Stimulated activated naive CD4-positive, alpha-beta T cell (primary cell): ENCODE data around the gene ETS1.

Source experiments
- DNase-seq, 6 experiments: peaks; one replicate each; lab custom pipeline; 2025; lab: John Stamatoyannopoulos, UW

ETS1 gene

GRCh38 chr11:128540469-128540868, 46.9 kb downstream of the ETS1 start:
- DNase-seq: no peak

GRCh38 chr11:128536506-128536905, 50.9 kb downstream of the ETS1 start:
- DNase-seq: no peak

DNA sequence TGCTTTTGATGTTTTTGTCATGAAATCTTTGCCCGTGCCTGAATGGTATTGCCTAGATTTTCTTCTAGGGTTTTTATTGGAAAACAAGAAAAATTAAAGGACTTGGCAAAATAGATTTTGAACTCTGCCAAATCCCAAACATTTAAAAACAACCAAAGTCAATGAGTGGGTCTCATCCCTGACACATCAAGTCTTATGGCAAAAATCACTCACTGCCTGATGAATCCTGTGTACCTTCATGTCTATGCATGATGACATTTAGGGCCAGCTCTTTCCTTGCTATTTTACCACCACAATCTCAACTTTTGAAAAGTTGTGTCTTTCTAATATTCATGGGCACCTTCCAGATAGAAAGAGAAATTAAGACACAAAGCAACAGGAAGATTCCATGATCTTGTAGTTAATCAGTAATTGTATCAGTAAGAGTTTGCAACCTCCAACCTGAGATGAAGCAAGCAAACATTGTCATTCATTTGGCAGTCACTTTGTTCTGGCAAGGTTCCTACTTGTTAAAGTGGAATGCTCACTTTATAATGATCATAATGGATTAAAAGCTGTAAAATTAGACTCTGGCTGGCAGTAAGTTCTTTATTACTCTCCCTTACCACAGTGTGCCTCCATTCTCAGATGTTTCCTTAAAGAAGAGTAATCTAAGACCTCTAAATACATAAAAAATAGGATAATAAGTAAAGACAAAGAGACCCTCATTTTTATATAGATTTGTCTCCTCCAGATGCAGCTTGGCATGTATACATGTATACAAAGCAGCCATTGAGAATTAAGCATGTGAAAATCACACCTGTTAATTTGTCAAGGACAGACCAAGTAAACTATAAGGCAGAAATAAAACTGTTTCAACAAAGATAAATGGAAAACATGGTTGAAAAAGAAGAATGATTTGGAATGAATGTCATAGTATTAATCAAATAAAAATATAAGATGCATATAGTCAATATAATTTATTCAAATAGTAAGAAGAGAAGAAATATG, 51.6 kb downstream of the ETS1 start:
- no peak for DNase-seq

GRCh38 chr11:128533472-128533871, 53.9 kb downstream of the ETS1 start:
- no peak for DNase-seq

GRCh38 chr11:128532572-128533091, 54.7 kb downstream of the ETS1 start:
- no peak for DNase-seq

- no peak for DNase-seq
These were observed 55.3 kb downstream of the ETS1 start for GRCh38 chr11:128532016-128532571.

GRCh38 chr11:128531588-128531987, 55.8 kb downstream of the ETS1 start:
- DNase-seq: no peak

GRCh38 chr11:128530118-128531074, 57.0 kb downstream of the ETS1 start:
- DNase-seq: no peak

GRCh38 chr11:128528294-128528693, 59.1 kb downstream of the ETS1 start:
- no peak for DNase-seq

- no peak for DNase-seq
These were observed 60.3 kb downstream of the ETS1 start for GRCh38 chr11:128527046-128527445.

DNA sequence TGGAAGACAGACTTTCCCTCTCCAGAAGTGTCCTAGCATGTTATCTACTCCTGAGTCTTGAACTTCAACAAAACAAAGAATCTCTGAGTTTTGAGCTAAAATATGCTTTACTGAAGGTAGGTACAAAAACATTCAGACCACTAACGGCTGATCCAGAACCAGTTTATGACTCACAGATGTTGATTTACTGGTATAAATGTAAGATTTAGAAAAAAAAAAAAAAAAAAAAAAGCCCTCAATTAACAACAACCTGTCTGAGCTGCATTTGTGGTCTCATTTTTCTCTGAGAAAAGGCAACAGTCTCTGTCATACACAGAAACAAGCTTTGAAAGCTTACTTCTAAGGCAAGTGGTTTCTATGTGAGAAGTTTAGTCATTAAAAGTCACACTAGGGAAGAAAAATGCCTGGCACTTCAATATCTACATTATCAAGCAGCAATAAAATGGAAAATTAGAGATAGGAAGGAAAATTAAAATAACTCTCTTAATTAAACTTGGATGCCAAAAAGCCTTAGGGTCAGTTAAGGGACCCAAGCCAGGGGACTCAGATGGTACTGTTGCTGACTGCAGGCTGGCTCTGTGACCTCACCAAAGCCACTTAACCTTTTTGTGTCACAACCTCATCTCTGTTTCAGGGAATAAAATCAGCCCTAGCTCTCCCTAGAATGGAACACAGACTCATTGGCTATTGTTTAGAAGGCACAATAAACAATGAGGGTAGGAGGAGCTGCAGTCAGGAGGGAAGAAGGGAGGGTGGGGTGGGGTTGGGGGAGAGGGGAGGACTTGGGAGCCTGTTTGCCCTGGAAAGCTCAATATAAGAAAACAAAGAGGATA, 61.7 kb downstream of the ETS1 start:
- DNase-seq: peak in 3 of 6 experiments; percentile 83 to 86 (median 84)

DNA sequence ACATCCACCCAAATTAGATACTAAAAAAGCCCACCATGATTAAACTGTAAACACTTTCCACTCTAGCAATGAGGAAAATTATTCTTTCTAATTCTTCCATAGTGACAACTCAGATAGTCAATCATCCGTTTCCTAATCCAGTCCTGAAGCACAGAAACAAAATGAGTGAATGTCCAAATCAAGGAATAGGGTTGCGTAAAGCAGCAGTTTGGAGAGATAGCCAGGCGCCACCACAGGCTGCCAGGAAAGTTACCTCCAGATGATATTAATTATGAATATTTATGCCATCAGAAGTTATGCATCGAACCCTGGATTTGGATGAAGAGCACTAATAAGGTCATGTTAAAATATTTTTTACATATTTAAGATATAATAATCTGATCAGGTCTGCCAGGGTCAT, 63.2 kb downstream of the ETS1 start:
- no peak for DNase-seq

- DNase-seq: no peak
These were observed 63.7 kb downstream of the ETS1 start for GRCh38 chr11:128523641-128524040.

DNA sequence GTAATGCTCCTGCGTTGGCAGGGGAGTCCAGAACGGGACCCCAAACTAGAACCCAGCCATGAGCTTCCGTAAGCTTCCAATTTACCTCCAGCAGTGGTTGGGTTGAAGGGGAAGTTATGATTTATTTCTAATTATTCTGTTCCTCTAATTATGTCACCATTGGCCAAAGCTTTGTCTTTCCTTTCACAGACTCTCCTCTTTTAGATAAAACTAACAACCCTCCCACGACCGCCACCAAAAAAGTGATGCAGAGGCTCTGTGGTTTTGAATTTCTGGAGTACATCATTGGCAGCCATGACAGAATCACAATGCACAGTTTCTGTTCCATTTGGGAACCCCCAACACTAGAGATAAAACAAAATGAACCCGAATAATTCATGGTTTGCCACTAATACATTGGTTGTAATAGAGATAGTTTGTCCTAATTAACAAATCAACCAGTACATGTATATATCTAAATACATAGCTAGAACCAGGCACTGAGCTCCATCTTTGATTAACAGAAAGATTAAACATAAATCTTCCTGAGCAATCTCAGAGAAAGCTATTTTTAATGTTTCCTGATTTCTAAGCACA, 64.3 kb downstream of the ETS1 start:
- DNase-seq: peak in 5 of 6 experiments; percentile 55 to 81 (median 58)

DNA sequence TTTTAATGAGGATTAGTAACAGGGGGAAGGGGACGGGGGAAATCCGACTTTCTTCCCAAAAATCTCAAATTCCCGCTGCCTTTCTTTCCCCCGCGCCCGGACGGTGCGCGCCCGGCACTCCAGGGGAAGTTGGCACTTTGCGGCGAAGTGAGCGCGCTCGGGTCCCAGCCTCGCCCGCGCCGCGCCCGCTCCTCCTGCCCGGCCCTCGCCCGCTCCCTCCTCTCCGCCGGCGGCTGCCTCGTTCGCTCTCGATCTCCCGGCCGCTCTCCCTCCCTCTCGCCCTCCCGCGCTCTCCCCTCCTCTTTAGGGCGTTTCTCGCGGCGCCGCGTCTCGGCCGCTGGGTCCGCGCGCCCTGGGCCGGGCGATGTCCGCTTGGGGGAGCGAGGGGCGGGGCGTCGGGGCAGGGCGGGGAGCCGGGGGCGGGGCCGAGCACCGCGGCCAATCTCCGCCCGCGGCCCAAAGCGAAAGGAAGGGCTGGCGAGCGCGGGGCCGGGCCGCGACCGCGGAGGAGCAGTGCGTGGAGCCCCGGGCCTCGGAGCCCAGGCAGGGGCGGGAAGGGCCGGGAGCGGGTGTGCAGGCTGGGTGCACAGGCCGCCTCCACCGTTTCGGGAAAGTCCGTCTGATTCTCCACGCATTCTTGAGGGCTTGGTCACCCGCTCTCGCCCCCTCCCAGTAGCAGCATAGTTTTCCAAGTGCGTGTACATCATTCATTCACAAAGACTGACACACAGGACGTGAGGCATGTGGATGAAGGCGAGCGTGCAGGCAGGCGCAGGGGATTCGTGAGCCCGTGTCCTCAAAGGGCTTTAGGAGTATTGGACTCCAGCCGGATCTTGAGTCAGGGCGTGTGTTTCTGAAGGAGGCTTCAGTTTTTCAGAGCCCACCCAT, 65.1 kb downstream of the ETS1 start:
- peak; percentile 72 to 85 (median 79) for DNase-seq

- peak in 3 of 6 experiments; percentile 49 to 69 (median 61) for DNase-seq
These were observed 65.7 kb downstream of the ETS1 start for GRCh38 chr11:128521682-128522054.

- peak in 2 of 6 experiments; percentile 41 to 59 for DNase-seq
These were observed 66.3 kb downstream of the ETS1 start for GRCh38 chr11:128520888-128521681.

DNA sequence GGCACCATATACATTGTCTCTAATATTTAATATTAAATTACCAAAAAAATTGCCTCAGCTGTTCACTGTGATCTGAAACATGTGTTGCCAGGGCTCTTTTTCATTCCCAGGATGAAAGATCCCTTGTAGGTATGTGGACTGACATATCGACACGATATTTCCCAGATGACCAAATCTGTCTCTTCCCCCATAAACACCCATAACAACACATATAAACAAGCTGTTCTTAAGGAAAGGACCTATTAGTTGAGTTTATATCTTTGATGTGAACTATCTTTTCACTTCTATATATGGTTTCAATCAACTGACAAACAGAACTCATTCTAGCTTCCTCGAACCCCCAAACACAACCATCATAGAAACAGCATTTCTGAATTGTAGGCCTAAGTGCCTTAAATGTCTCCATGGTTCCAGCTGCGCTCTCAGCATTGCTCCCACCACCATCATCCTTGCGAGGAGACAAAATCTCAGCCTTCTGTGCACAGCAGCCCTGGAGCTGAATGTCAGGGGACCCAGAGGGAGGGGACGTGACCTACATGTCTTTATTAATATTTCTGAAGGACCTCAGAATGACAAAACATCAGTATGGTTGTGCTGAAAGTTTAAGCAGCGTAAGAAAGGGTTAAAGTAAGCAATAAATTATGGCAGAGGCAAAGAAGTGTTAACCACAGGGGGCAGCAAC, 67.0 kb downstream of the ETS1 start:
- DNase-seq: peak in 1 of 6 experiments; percentile 69
